K562 (cell line): Measurements from ENCODE around the gene IRF2. TPM values are rescaled to one million over a fixed set of nuclear protein-coding genes. Genes with fewer than 3 reads are reported as not detected.

Experiments
- ATAC-seq: fragments of 200-7000 bp; cut with Tn5 transposase; 3 replicates; pipeline ENCODE4 v1.9.1; 2020; ENCODE audit warnings: moderate library complexity
- BruUV-seq: library from RNA; stranded (reverse); fragments of 400-500 nt; replicated peaks from 2 replicates; lab custom pipeline; 2021; lab: Mats Ljungman, UMichigan
- CTCF ChIA-PET: fragments of 300-600 bp; formaldehyde crosslinking; extraction: SDS; loops from one replicate; lab custom pipeline; 2021; ENCODE audit warnings: low intra/inter-chr PET ratio; lab: Yijun Ruan, JAX
- POLR2A ChIA-PET: fragments of 300-600, 350-650 bp; sonication (Branson Sonifier 250); formaldehyde crosslinking; extraction: SDS; loops from one replicate; lab custom pipeline; 2021; ENCODE audit warnings: antibody characterized with exemption, inconsistent platforms; lab: Yijun Ruan, JAX
- DNase-seq, 4 experiments: peaks; one replicate each; pipeline versions ENCODE4 v3.0.0 to v3.0.0-alpha.2; 2011 to 2018; ENCODE audit warnings: low spot score in 3 of 4, mixed read lengths in 3 of 4; ENCODE audit errors: extremely low read depth in 1 of 4
- FAIRE-seq: peaks from 2 replicates; lab custom pipeline; 2011; peaks lifted over from hg19 to GRCh38; lab: Jason Lieb, UNC
- H2AFZ ChIP-seq: 2 replicates; pipeline ENCODE4 v1.6.0; 2011; ENCODE audit warnings: low read depth, low read length, control low read depth, inconsistent platforms
- H3K27ac ChIP-seq: fragments of 200-600 bp; 3 replicates; pipeline ENCODE4 v1.8.0; 2011; ENCODE audit warnings: low read depth, mild to moderate bottlenecking, control low read depth, inconsistent platforms, low read length, moderate library complexity, mixed read lengths; ENCODE audit errors: extremely low read depth
- H3K27me3 ChIP-seq, 2 experiments: fragments of 300-600 bp in 1 of 2; 2 replicates in 1 of 2; 3 replicates in 1 of 2; pipeline versions ENCODE4 v1.6.0 to v1.8.0; 2011; ENCODE audit warnings: inconsistent platforms in 2 of 2, low read length in 2 of 2, mild to moderate bottlenecking in 1 of 2, mixed read lengths in 1 of 2, moderate library complexity in 1 of 2; ENCODE audit not compliant: control insufficient read depth in 2 of 2, insufficient read depth in 2 of 2
- H3K36me3 ChIP-seq: fragments of 300-600 bp; 3 replicates; pipeline ENCODE4 v1.8.0; 2011; ENCODE audit warnings: mild to moderate bottlenecking, low read length, inconsistent platforms; ENCODE audit not compliant: control insufficient read depth, insufficient read depth
- H3K4me1 ChIP-seq, 2 experiments: fragments of 200-600 bp in 1 of 2; replicated peaks in 1 of 2; 2 replicates in 1 of 2; 3 replicates in 1 of 2; pipeline versions ENCODE4 v1.5.1 to v1.8.0; 2011; ENCODE audit warnings: inconsistent platforms in 2 of 2, low read length in 2 of 2, mild to moderate bottlenecking in 1 of 2, mixed read lengths in 1 of 2, moderate library complexity in 1 of 2; ENCODE audit not compliant: control insufficient read depth in 2 of 2, insufficient read depth in 2 of 2
- H3K4me2 ChIP-seq: 2 replicates; pipeline ENCODE4 v1.6.1; 2011; ENCODE audit warnings: low read length, control low read depth, inconsistent platforms, mixed read lengths; ENCODE audit not compliant: insufficient read depth
- H3K4me3 ChIP-seq: fragments of 200-600 bp; sonication (generic), shearing (Covaris generic); 2 replicates; pipeline ENCODE4 v1.5.1; 2016; ENCODE audit warnings: control low read depth, inconsistent platforms
- H3K79me2 ChIP-seq: fragments of 200-600 bp; 3 replicates; pipeline ENCODE4 v1.8.0; 2011; ENCODE audit warnings: low read length, inconsistent platforms; ENCODE audit not compliant: control insufficient read depth, insufficient read depth
- H3K9ac ChIP-seq, 2 experiments: 2 replicates each; pipeline versions ENCODE4 v1.6.0 to v1.6.1; 2011; ENCODE audit warnings: low read depth in 2 of 2, low read length in 2 of 2, control low read depth in 1 of 2, inconsistent platforms in 1 of 2, mild to moderate bottlenecking in 1 of 2, mixed read lengths in 1 of 2; ENCODE audit not compliant: insufficient read depth in 1 of 2
- H3K9me1 ChIP-seq: one replicate; pipeline ENCODE4 v1.6.0; 2011; ENCODE audit warnings: inconsistent platforms, mild to moderate bottlenecking, low read length, moderate library complexity; ENCODE audit not compliant: control insufficient read depth, insufficient read depth
- H3K9me3 ChIP-seq: replicated peaks from 2 replicates; pipeline ENCODE4 v1.5.1; 2011; ENCODE audit warnings: low read depth, low read length, inconsistent platforms; ENCODE audit not compliant: control insufficient read depth, insufficient read depth
- H4K20me1 ChIP-seq: replicated peaks from 2 replicates; pipeline ENCODE4 v1.6.1; 2011; ENCODE audit warnings: low read length, inconsistent platforms, mixed read lengths; ENCODE audit not compliant: control insufficient read depth, insufficient read depth
- BCOR ChIP-seq: fragments of 450-650 bp; IDR thresholded peaks from 2 replicates; pipeline ENCODE4 v1.6.1; 2016
- E2F6 ChIP-seq, 2 experiments: IDR thresholded peaks; 2 replicates each; pipeline ENCODE4 v1.6.1; 2011; ENCODE audit warnings: borderline replicate concordance in 1 of 2, control low read depth in 1 of 2, low read depth in 1 of 2, low read length in 1 of 2, mild to moderate bottlenecking in 1 of 2, mixed read lengths in 1 of 2, moderate library complexity in 1 of 2; ENCODE audit not compliant: insufficient read depth in 1 of 2, insufficient read length in 1 of 2, poor library complexity in 1 of 2, severe bottlenecking in 1 of 2; ENCODE audit errors: extremely low read depth in 1 of 2
- ESRRA ChIP-seq: fragments of 450-650 bp; IDR thresholded peaks from 2 replicates; pipeline ENCODE4 v1.6.1; 2014; ENCODE audit warnings: low read depth, mild to moderate bottlenecking, moderate library complexity, borderline replicate concordance
- FOXJ2 ChIP-seq: fragments of 200-800 bp; sonication (Bioruptor generic); IDR thresholded peaks from 2 replicates; pipeline ENCODE4 v1.6.1; 2016; ENCODE audit warnings: missing genetic modification characterization, missing compliant biosample characterization
- GABPB2 ChIP-seq: fragments of 250-450 bp; sonication (Bioruptor Pico); conservative IDR thresholded peaks from 2 replicates; pipeline ENCODE4 v1.5.1; 2021; ENCODE audit warnings: mild to moderate bottlenecking
- MEF2A ChIP-seq: IDR thresholded peaks from 2 replicates; pipeline ENCODE4 v1.6.1; 2011; ENCODE audit warnings: low read depth, mild to moderate bottlenecking, low read length, moderate library complexity; ENCODE audit not compliant: control insufficient read depth
- NFE2L1 ChIP-seq: fragments of 450-650 bp; IDR thresholded peaks from 2 replicates; pipeline ENCODE4 v1.6.1; 2016; ENCODE audit warnings: missing genetic modification characterization, low read depth, mild to moderate bottlenecking, missing compliant biosample characterization, moderate library complexity, borderline replicate concordance
- RBBP5 ChIP-seq: fragments of 200-600 bp; sonication (generic); IDR thresholded peaks from 2 replicates; pipeline ENCODE4 v1.6.1; 2012; ENCODE audit warnings: borderline replicate concordance, mild to moderate bottlenecking, low read length, control low read depth, inconsistent platforms; ENCODE audit not compliant: insufficient read depth, poor library complexity, severe bottlenecking
- RBM25 ChIP-seq: fragments of 200-400 bp; formaldehyde crosslinking; IDR thresholded peaks from 2 replicates; pipeline ENCODE4 v1.6.1; 2018; ENCODE audit warnings: low read length, low read depth, moderate library complexity; ENCODE audit not compliant: severe bottlenecking
- RHOXF2B ChIP-seq: fragments of 250-450 bp; sonication (Bioruptor Pico); conservative IDR thresholded peaks from 2 replicates; pipeline ENCODE4 v1.5.1; 2021
- TCF7 ChIP-seq: sonication (generic); IDR thresholded peaks from 2 replicates; pipeline ENCODE4 v1.6.1; 2016; ENCODE audit warnings: antibody characterized with exemption, borderline replicate concordance
- ZNF146 ChIP-seq: IDR thresholded peaks from one replicate; pipeline ENCODE4 v1.6.1; 2018; ENCODE audit warnings: missing compliant biosample characterization; ENCODE audit not compliant: unreplicated experiment
- ZNF584 ChIP-seq: fragments of 200-800 bp; sonication (Bioruptor generic); IDR thresholded peaks from 2 replicates; pipeline ENCODE4 v1.6.1; 2016; ENCODE audit warnings: low read depth, mild to moderate bottlenecking, missing genetic modification characterization, missing compliant biosample characterization
- WGBS: fragments of 100-300 bp; shearing (Covaris generic); methylation state at CpG from one replicate; pipeline ENCODE4 v1.1.6; 2016; ENCODE audit warnings: low coverage, mixed read lengths; ENCODE audit not compliant: insufficient coverage; ENCODE audit errors: missing lambda C conversion rate; 5-methylcytosine and 5-hydroxymethylcytosine counted together
- in situ Hi-C: fragments of 300-500 bp; cut with MboI; formaldehyde crosslinking; loops from 4 replicates; pipeline ENCODE4 v1.15.0; 2018; ENCODE audit warnings: inconsistent platforms, mixed read lengths
- intact Hi-C: fragments of 100-400 bp; cut with micrococcal nuclease; formaldehyde crosslinking; loops from 2 replicates; pipeline ENCODE4 v1.14.2; 2022
- polyA plus RNA-seq, 8 experiments: library from polyadenylated mRNA; depleted of rRNA in 4 of 8; stranded (reverse) in 5 of 8; unstranded in 3 of 8; fragments of >200 nt; fragmentation: Nextera tagmentation in 2 of 8; fragmentation: Illumina TruSeq in 1 of 8; extraction: Ambion mirVana in 2 of 8; extraction: Trizol in 1 of 8; gene quantifications; 2 replicates each; pipeline versions ENCODE4 v1.2.1 to v1.2.3, GENCODE V29; 2011 to 2014; ENCODE audit warnings: inconsistent platforms in 1 of 8, missing spikeins in 1 of 8
- total RNA-seq, 7 experiments: library from RNA; depleted of rRNA in 6 of 7; stranded (reverse); fragments of >200 nt in 6 of 7; fragmentation: Illumina TruSeq in 2 of 7; extraction: Trizol in 2 of 7; gene quantifications; 2 replicates each; pipeline versions ENCODE4 v1.2.1 to v1.2.3, GENCODE V29; 2011 to 2021; ENCODE audit warnings: low replicate concordance in 1 of 7

The IRF2 gene
- total and polyA plus RNA-seq, 9 of the 15 experiments (the other 6 are each of a cell fraction or from before 2014, with no cell fraction given): 7.1 to 17.1 (median 11.3) TPM

- Histone ChIP-seq H3K9me3 (peaks cover 7% of the 10 kb centered on the region), H3K9ac (no peak overlapping the region), H4K20me1 (0 out of 2 replicates have a peak, but pooled peaks cover 3% of the 10 kb centered on the region), H3K4me2 (no peak overlapping the region), H3K27ac (no peak overlapping the region), H3K4me3 (no peak overlapping the region), H3K9me1 (no peaks in the 10 kb centered on the region), H3K79me2 (peaks cover 6% of the 10 kb centered on the region; the same call in 1 of the 3 replicates), H3K36me3 (peaks cover 35% of the 10 kb centered on the region), H3K4me1 (peaks cover 7 to 19% of the 10 kb centered on the region in 2 experiments), H3K27me3 (no peaks in the 10 kb centered on the region), H2AFZ (no peak overlapping the region)
- TF ChIP-seq FOXJ2 (tag) (no peak), ZNF146 (CRISPR knock-in tag) (peak; percentile 92), E2F6 (IDR thresholded peaks at IDR 0.05; ENCODE audit: borderline replicate concordance in 1 of 2, extremely low read depth in 1 of 2, insufficient read depth in 1 of 2, insufficient read length in 1 of 2, low read depth in 1 of 2, low read length in 1 of 2, poor library complexity in 1 of 2, severe bottlenecking in 1 of 2) (no peak), RHOXF2B (CRISPR knock-in tag) (no peak), ESRRA (no peak), GABPB2 (CRISPR knock-in tag) (no peak), NFE2L1 (tag) (no peak), RBBP5 (no peak), RBM25 (peak; percentile 57), ZNF584 (CRISPR knock-in tag) (no peak), TCF7 (no peak), BCOR (peak; percentile 27; the same call in 1 of the 2 replicates), MEF2A (no peak)
- no TSS peak for BruUV-seq
- intact Hi-C loops: no loop called here
- in situ Hi-C loops: no loop called here
- DNase-seq (no peak), ATAC-seq (no peak), FAIRE-seq (no peak)
- POLR2A ChIA-PET: no interaction called here
- CTCF ChIA-PET: no interaction called here
- 51% methylated on average over 3 of the region's 3 CpGs for WGBS
Measured at GRCh38 chr4:184422378-184422777, 52.0 kb downstream of the IRF2 start.
